Stimulated activated CD4-positive, alpha-beta T cell treated with anti-CD3 and anti-CD28 coated beads, Interleukin-4, amount 100 ng/mL, for 4 hours (primary cell): ENCODE data around the gene ABCC5.
"Not testable (repeated sequence)": the region's sequence is repeated elsewhere in the genome, so short reads cannot be mapped to it uniquely, and the experiment has no call there.

ENCODE experiments used
- DNase-seq, 2 experiments: peaks; one replicate each; pipeline ENCODE4 v3.0.0-alpha.2; 2020

ABCC5 gene

GRCh38 chr3:183884097-183884426, 133.6 kb downstream of the ABCC5 start:
- DNase-seq: no peak

GRCh38 chr3:183883291-183884096, 134.2 kb downstream of the ABCC5 start:
- no peak for DNase-seq

GRCh38 chr3:183880121-183880520, 137.6 kb downstream of the ABCC5 start:
- no peak for DNase-seq

- no peak for DNase-seq
Measured at GRCh38 chr3:183879243-183879642, 138.4 kb downstream of the ABCC5 start.

GRCh38 chr3:183878071-183878470, 139.6 kb downstream of the ABCC5 start:
- no peak for DNase-seq

GRCh38 chr3:183877227-183877626, 140.5 kb downstream of the ABCC5 start:
- not testable (repeated sequence) for DNase-seq

GRCh38 chr3:183875411-183875810, 142.3 kb downstream of the ABCC5 start:
- DNase-seq: no peak

GRCh38 chr3:183873914-183874313, 143.8 kb downstream of the ABCC5 start:
- no peak for DNase-seq

- no peak for DNase-seq
Measured at GRCh38 chr3:183871541-183871940, 146.1 kb downstream of the ABCC5 start.

GRCh38 chr3:183870563-183870962, 147.1 kb downstream of the ABCC5 start:
- no peak for DNase-seq
